Heart left ventricle (tissue), 16 donors: ENCODE results near the gene ADAMTS18. TPM values are rescaled to one million over a fixed set of nuclear protein-coding genes. Genes with fewer than 3 reads are reported as not detected.

Experiments used
- ATAC-seq, 4 donors: fragments of 200-7000 bp; cut with Tn5 transposase; one replicate each; pipeline ENCODE4 v1.9.1; 2020 to 2022; ENCODE audit warnings: moderate library complexity in 4 of 4, mild to moderate bottlenecking in 3 of 4, moderate number of reproducible peaks in 1 of 4
- DNase-seq, 5 donors: peaks; one replicate each; pipeline ENCODE4 v3.0.0-alpha.2; 2020
- H3K27ac ChIP-seq, 12 donors: fragments of 200-600 bp; sonication (generic) in 4 of 12; one replicate each; pipeline versions ENCODE4 v1.5.0 to v1.8.0; 2016 to 2022; ENCODE audit warnings: mild to moderate bottlenecking in 2 of 12
- H3K27me3 ChIP-seq, 9 donors: fragments of 200-600 bp; sonication (generic) in 2 of 9; one replicate each; pipeline versions ENCODE4 v1.5.1 to v1.8.0; 2016 to 2022; ENCODE audit warnings: mild to moderate bottlenecking in 3 of 9
- H3K36me3 ChIP-seq, 9 donors: fragments of 200-600 bp; sonication (generic) in 2 of 9; one replicate each; pipeline versions ENCODE4 v1.5.0 to v1.8.0; 2018 to 2022; ENCODE audit warnings: mild to moderate bottlenecking in 2 of 9
- H3K4me1 ChIP-seq, 12 donors: fragments of 200-600 bp; sonication (generic) in 4 of 12; one replicate each; pipeline versions ENCODE4 v1.5.0 to v1.8.0; 2016 to 2022; ENCODE audit warnings: mild to moderate bottlenecking in 3 of 12
- H3K4me3 ChIP-seq, 12 donors: fragments of 200-600 bp; sonication (generic) in 4 of 12; one replicate each; pipeline versions ENCODE4 v1.5.0 to v1.8.0; 2017 to 2022; ENCODE audit warnings: mild to moderate bottlenecking in 9 of 12, moderate library complexity in 4 of 12
- H3K9me3 ChIP-seq, 12 donors: fragments of 200-600 bp; sonication (generic) in 4 of 12; one replicate each; pipeline versions ENCODE4 v1.5.0 to v1.8.0; 2016 to 2022; ENCODE audit warnings: mild to moderate bottlenecking in 1 of 12
- POLR2A ChIP-seq, 2 donors: fragments of 450-650 bp; IDR thresholded peaks; one replicate each; pipeline ENCODE4 v1.6.1; 2017; ENCODE audit warnings: antibody characterized with exemption in 2 of 2, mild to moderate bottlenecking in 2 of 2, moderate library complexity in 2 of 2
- WGBS, 4 donors: extraction: QIAGEN DNeasy Blood & Tissue Kit in 2 of 4; methylation state at CpG; one replicate each; pipeline versions ENCODE4 v1.1.5 to v1.1.7; 2013 to 2018; 5-methylcytosine and 5-hydroxymethylcytosine counted together
- intact Hi-C, 10 donors: fragments of 100-400 bp; cut with DNase I; formaldehyde crosslinking; loops; one replicate each; pipeline versions ENCODE4 v1.11.1 to v1.14.2; 2022
- polyA plus RNA-seq, 2 donors: library from polyadenylated mRNA; stranded (reverse); fragments of 200-250 nt; gene quantifications; one replicate each; pipeline ENCODE4 v1.2.3, GENCODE V29; 2013
- total RNA-seq, 9 donors: library from RNA; depleted of rRNA in 2 of 9; stranded (reverse); fragments of >200 nt in 2 of 9; fragmentation: NEBNext Ultra II Directional in 3 of 9; extraction: Animal tissue kit (Norgen Biotek cat#: 25700) in 3 of 9; gene quantifications; one replicate each; pipeline versions ENCODE4 v1.1.0 to v1.2.4, GENCODE V29; 2016 to 2023
- TF ChIP-seq, protein P1 (sequence below), 12 donors: fragments of 200-600 bp; sonication (generic) in 4 of 12; IDR thresholded peaks; one replicate each; pipeline versions ENCODE4 v1.5.0 to v1.8.0; 2018 to 2022; ENCODE audit warnings: antibody characterized with exemption in 12 of 12, mild to moderate bottlenecking in 5 of 12
- donor health status: ischemic (EF 13 %, LVEDD 7.1; RV severe dilation, severe dysfunction).
- donor health status: healthy with polysubstance abuse.
- donor health status: DM: no; HTN: yes; CAD: no.
- donor health status: DM: no; HTN: no; CAD: no.
- donor health status: ischemic (EF 25% LVEDD 6.9; RV normal size, moderate dysfunction).
- donor health status: ischemic (EF 25% LVEDD 5.7; RV mildly dilated, moderate dysfunction).
- donor health status: healthy.
- donor health status: DM: yes; HTN: yes; CAD: no.
- donor health status: ischemic (EF 35%, LVEDD 5.7; RV mildly dilated, moderate dysfunction).
- donor health status: nonischemic (EF 11% LVEDD 7.7; RV severe dilation, severe dysfunction).
- donor health status: DM: yes; HTN: yes; CAD: no.
- donor health status: PGD.
- donor health status: ischemic (EF 29% LVEDD 5.4; RV normal size, mild dysfunction).
- donor health status: nonischemic (EF 23%, LVEDD 6.1; RV moderate dilation, normal function).

Gene ADAMTS18
- total and polyA plus RNA-seq, 11 donors, result 0.10 to 0.69 (median 0.14) TPM; not detected in 8

DNA sequence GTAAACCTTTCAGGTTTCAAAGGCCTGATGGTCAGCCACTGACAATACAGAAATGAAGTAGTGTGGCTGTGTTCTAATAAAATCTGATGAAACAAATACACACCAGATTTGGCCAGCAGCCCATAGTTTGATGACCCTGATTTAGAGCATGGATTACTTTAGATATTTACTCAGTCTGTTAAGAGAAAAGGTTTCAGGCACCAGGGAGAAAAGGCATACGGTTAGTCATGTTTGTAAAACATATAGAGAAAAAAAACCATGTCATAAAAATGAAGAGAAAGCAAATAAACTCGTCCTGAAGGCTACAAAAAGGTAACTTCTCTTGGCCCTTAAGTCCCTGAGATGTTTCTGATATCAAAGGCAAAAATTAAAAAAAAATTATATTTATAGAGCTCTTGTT, 112.1 kb downstream of the ADAMTS18 start:
- Histone ChIP-seq H3K9me3 (no peaks in the 10 kb centered on the region), H3K36me3 (no peaks in the 10 kb centered on the region), H3K4me1 (no peaks in the 10 kb centered on the region), H3K27me3 (peaks cover 0 to 3% (median 0%) of the 10 kb centered on the region in 9 donors), H3K27ac (no peak overlapping the region), H3K4me3 (no peak overlapping the region)
- 52 to 63% (median 60%) methylated on average over 2 of the region's 2 CpGs for WGBS, 4 donors
- ATAC-seq (no peak), DNase-seq (no peak)
- TF ChIP-seq, protein P1, sequence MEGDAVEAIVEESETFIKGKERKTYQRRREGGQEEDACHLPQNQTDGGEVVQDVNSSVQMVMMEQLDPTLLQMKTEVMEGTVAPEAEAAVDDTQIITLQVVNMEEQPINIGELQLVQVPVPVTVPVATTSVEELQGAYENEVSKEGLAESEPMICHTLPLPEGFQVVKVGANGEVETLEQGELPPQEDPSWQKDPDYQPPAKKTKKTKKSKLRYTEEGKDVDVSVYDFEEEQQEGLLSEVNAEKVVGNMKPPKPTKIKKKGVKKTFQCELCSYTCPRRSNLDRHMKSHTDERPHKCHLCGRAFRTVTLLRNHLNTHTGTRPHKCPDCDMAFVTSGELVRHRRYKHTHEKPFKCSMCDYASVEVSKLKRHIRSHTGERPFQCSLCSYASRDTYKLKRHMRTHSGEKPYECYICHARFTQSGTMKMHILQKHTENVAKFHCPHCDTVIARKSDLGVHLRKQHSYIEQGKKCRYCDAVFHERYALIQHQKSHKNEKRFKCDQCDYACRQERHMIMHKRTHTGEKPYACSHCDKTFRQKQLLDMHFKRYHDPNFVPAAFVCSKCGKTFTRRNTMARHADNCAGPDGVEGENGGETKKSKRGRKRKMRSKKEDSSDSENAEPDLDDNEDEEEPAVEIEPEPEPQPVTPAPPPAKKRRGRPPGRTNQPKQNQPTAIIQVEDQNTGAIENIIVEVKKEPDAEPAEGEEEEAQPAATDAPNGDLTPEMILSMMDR (IDR thresholded peaks at IDR 0.05), result no peak
- TF ChIP-seq POLR2A (IDR thresholded peaks at IDR 0.05), result no peak
- intact Hi-C loops, result no loop called here

DNA sequence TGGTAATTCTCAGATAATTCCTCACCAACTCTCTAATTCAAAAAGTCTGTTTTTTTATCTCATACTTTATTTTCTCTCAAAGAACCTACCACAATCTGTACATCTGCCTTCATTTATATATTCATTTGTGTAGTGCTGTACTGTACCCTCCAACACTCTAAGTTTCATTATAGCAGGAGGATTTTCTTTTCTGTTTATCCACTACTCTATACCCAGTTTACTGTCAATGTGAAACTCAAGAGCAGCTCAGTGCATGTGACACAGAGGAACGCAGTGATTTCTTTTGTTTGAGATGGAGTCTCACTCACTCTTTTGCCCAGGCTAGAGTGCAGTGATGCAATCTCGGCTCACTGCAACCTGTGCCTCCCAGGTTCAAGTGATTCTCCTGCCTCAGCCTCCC, 117.8 kb downstream of the ADAMTS18 start:
- intact Hi-C loops, result no loop called here
- Histone ChIP-seq H3K4me3 (no peak overlapping the region), H3K27me3 (peaks cover 0 to 3% (median 0%) of the 10 kb centered on the region in 9 donors), H3K9me3 (no peaks in the 10 kb centered on the region), H3K4me1 (no peaks in the 10 kb centered on the region), H3K36me3 (no peaks in the 10 kb centered on the region), H3K27ac (no peak overlapping the region)
- DNase-seq (no peak), ATAC-seq (no peak)
- TF ChIP-seq, protein P1 (IDR thresholded peaks at IDR 0.05), result no peak
- no peak for TF ChIP-seq POLR2A (IDR thresholded peaks at IDR 0.05)
- 80 to 95% (median 87%) methylated on average over 2 of the region's 2 CpGs for WGBS, 4 donors

- Histone ChIP-seq H3K4me1 (no peaks in the 10 kb centered on the region), H3K4me3 (no peak overlapping the region), H3K27ac (no peak overlapping the region), H3K36me3 (no peaks in the 10 kb centered on the region), H3K27me3 (no peaks in the 10 kb centered on the region), H3K9me3 (no peaks in the 10 kb centered on the region)
- ATAC-seq, result no peak
- intact Hi-C loops, result no loop called here
- no peak for TF ChIP-seq POLR2A (IDR thresholded peaks at IDR 0.05)
- TF ChIP-seq, protein P1 (IDR thresholded peaks at IDR 0.05), result no peak
- 48 to 79% (median 60%) methylated on average over 1 of the region's 1 CpG for WGBS, 4 donors
- no peak for DNase-seq
These were observed 124.0 kb downstream of the ADAMTS18 start for GRCh38 chr16:77310877-77311276.

- no peaks in the 10 kb centered on the region for H3K9me3 ChIP-seq
- TF ChIP-seq POLR2A (IDR thresholded peaks at IDR 0.05), result no peak
- TF ChIP-seq, protein P1 (IDR thresholded peaks at IDR 0.05), result no peak
- intact Hi-C loops, result no loop called here
- H3K4me3 ChIP-seq, result no peak overlapping the region
- H3K27ac ChIP-seq, result no peak overlapping the region
- WGBS, 4 donors, result 31 to 39% (median 38%) methylated on average over 1 of the region's 1 CpG
- no peak for DNase-seq
- ATAC-seq, result no peak
- H3K4me1 ChIP-seq, result no peaks in the 10 kb centered on the region
- H3K36me3 ChIP-seq, result no peaks in the 10 kb centered on the region
- no peaks in the 10 kb centered on the region for H3K27me3 ChIP-seq
These were observed 126.7 kb downstream of the ADAMTS18 start for GRCh38 chr16:77308163-77308561.
